Right lobe of liver (tissue), 4 donors: Measurements from ENCODE around the gene SPCS3.

ENCODE experiments used
- CTCF ChIP-seq, 4 donors: fragments of 200-600 bp in 3 of 4; fragments of 450-650 bp in 1 of 4; IDR thresholded peaks; one replicate each; pipeline versions ENCODE4 v1.5.1 to v1.8.0; 2016 to 2022; ENCODE audit warnings: antibody characterized with exemption in 4 of 4, mild to moderate bottlenecking in 2 of 4
- POLR2A ChIP-seq: fragments of 450-650 bp; IDR thresholded peaks from one replicate; pipeline ENCODE4 v1.6.1; 2017; ENCODE audit warnings: antibody characterized with exemption, mild to moderate bottlenecking
- donor health status: DM: no; HTN: no; CAD: no.
- donor health status: DM: no; HTN: no; CAD: no.
- donor health status: DM: no; HTN: yes; CAD: no.

DNA sequence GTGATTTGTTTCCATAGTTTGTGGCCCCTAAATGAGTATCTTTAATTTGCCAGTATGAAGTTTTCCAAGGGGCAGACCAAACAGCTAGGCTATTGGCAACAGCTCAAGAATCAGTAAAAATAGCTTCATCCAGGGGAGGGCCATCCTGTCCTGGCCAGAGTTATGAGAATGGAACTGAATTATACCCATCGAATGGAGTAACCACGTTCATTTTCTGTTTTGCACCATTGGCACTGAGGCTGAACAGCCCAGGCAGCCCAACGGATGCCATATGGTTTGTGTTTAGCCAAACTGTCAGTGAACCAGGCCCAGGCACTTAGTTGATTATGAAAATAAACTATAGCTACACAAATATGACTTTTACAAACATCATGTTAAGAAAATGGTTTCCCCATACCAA lies 33.0 kb upstream of the SPCS3 start:
- TF ChIP-seq CTCF (IDR thresholded peaks at IDR 0.05) (no peak), POLR2A (no peak)
